HEK293T (cell line): ENCODE data around the gene TOR1AIP1.

Experiments used
- ARNT ChIP-seq: fragments of 450-650 bp; IDR thresholded peaks from 2 replicates; pipeline ENCODE4 v1.6.1; 2017; ENCODE audit warnings: mild to moderate bottlenecking
- BHLHE40 ChIP-seq: fragments of 450-650 bp; IDR thresholded peaks from 2 replicates; pipeline ENCODE4 v1.6.1; 2016; ENCODE audit warnings: mild to moderate bottlenecking, moderate library complexity, borderline replicate concordance
- ELF4 ChIP-seq: fragments of 450-650 bp; IDR thresholded peaks from 2 replicates; pipeline ENCODE4 v1.6.1; 2017; ENCODE audit warnings: antibody characterized with exemption
- FOXA1 ChIP-seq: fragments of 450-650 bp; IDR thresholded peaks from 2 replicates; pipeline ENCODE4 v1.6.1; 2016; ENCODE audit warnings: mild to moderate bottlenecking
- FOXM1 ChIP-seq: fragments of 450-650 bp; IDR thresholded peaks from 2 replicates; pipeline ENCODE4 v1.6.1; 2017; ENCODE audit warnings: mild to moderate bottlenecking, borderline replicate concordance
- HDGF ChIP-seq: fragments of 450-650 bp; IDR thresholded peaks from 2 replicates; pipeline ENCODE4 v1.6.1; 2017; ENCODE audit warnings: antibody characterized with exemption, borderline replicate concordance
- L3MBTL2 ChIP-seq: fragments of 450-650 bp; conservative IDR thresholded peaks from 2 replicates; pipeline ENCODE4 v1.6.1; 2016; ENCODE audit warnings: mild to moderate bottlenecking
- LEF1 ChIP-seq: fragments of 450-650 bp; IDR thresholded peaks from 2 replicates; pipeline ENCODE4 v1.6.1; 2017; ENCODE audit warnings: mild to moderate bottlenecking, borderline replicate concordance
- NFRKB ChIP-seq: fragments of 450-650 bp; IDR thresholded peaks from 2 replicates; pipeline ENCODE4 v1.6.1; 2016; ENCODE audit warnings: mild to moderate bottlenecking, moderate library complexity
- PKNOX1 ChIP-seq: fragments of 450-650 bp; IDR thresholded peaks from 2 replicates; pipeline ENCODE4 v1.6.1; 2016
- SP1 ChIP-seq: fragments of 450-650 bp; IDR thresholded peaks from 2 replicates; pipeline ENCODE4 v1.6.1; 2017
- SUZ12 ChIP-seq: fragments of 450-650 bp; IDR thresholded peaks from 2 replicates; pipeline ENCODE4 v1.6.1; 2016; ENCODE audit warnings: mild to moderate bottlenecking
- TARDBP ChIP-seq: fragments of 450-650 bp; IDR thresholded peaks from 2 replicates; pipeline ENCODE4 v1.6.1; 2016

- TF ChIP-seq ARNT (no peak), SP1 (no peak), BHLHE40 (no peak), HDGF (no peak), SUZ12 (no peak), FOXM1 (no peak), LEF1 (no peak), ELF4 (no peak), PKNOX1 (no peak), NFRKB (no peak), FOXA1 (no peak), L3MBTL2 (no peak), TARDBP (no peak)
These were observed 29.7 kb downstream of the TOR1AIP1 start for GRCh38 chr1:179911812-179912211.
